Glutamatergic neuron (in vitro differentiated cells): ENCODE results near the gene CUEDC1. TPM values are rescaled to one million over a fixed set of nuclear protein-coding genes. Genes with fewer than 3 reads are reported as not detected.
A peak's percentile ranks its signal among the peaks of the same experiment; 100 is the strongest.

Experiments
- DNase-seq: peaks from one replicate; pipeline ENCODE4 v3.0.0; 2022
- H3K27ac Mint-ChIP-seq: one replicate; pipeline ENCODE4 v1.8.0; 2020; ENCODE audit warnings: mild to moderate bottlenecking, mixed read lengths, inconsistent platforms; ENCODE audit not compliant: unreplicated experiment
- H3K27me3 Mint-ChIP-seq: one replicate; pipeline ENCODE4 v1.8.0; 2020; ENCODE audit warnings: mild to moderate bottlenecking, moderate library complexity, mixed read lengths, inconsistent platforms; ENCODE audit not compliant: unreplicated experiment
- H3K36me3 Mint-ChIP-seq: one replicate; pipeline ENCODE4 v1.8.0; 2020; ENCODE audit warnings: mild to moderate bottlenecking, mixed read lengths, inconsistent platforms; ENCODE audit not compliant: unreplicated experiment
- H3K4me1 Mint-ChIP-seq: one replicate; pipeline ENCODE4 v1.8.0; 2020; ENCODE audit warnings: mild to moderate bottlenecking, low read depth, mixed read lengths, inconsistent platforms; ENCODE audit not compliant: unreplicated experiment
- H3K4me3 Mint-ChIP-seq: one replicate; pipeline ENCODE4 v1.8.0; 2020; ENCODE audit warnings: mild to moderate bottlenecking, mixed read lengths, inconsistent platforms; ENCODE audit not compliant: unreplicated experiment
- H3K9me3 Mint-ChIP-seq: one replicate; pipeline ENCODE4 v1.8.0; 2020; ENCODE audit warnings: mild to moderate bottlenecking, moderate library complexity, mixed read lengths, inconsistent platforms; ENCODE audit not compliant: unreplicated experiment
- total RNA-seq: library from RNA; stranded (reverse); fragmentation: NEBNext Ultra II Directional; extraction: Animal tissue kit (Norgen Biotek cat#: 25700); gene quantifications from one replicate; pipeline ENCODE4 v1.2.1, GENCODE V29; 2021; ENCODE audit not compliant: unreplicated experiment
- TF ChIP-seq, protein P1 (sequence below): fragments of 200-600 bp; sonication (generic); IDR thresholded peaks from one replicate; pipeline ENCODE4 v1.5.0; 2021; ENCODE audit not compliant: partially characterized antibody, unreplicated experiment

The CUEDC1 gene
- total RNA-seq, 1 donor from 2014 or later, result 22.9 TPM

DNA sequence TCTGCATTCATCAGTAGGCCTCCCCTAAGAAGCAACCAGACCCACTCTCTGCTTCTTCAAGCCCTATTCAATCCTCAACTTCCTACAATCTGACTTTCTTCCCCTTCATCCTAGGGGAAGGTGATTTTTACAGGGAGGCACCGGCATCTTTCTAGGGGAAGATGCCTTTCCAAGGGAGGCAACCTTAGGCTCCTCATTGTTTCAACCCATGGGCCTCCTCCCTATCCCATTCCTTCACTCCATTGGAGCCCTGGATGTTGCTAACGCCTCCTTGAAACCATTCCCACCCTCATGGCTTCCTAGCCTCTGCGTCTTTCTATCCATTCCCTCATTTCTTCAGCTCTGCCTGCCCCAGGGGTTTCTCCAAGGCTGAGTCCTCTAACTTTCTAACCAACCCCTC, 2.7 kb upstream of the CUEDC1 start:
- peaks cover 5% of the 10 kb centered on the region for H3K4me1 Mint-ChIP-seq
- no peak for DNase-seq
- TF ChIP-seq, protein P1, sequence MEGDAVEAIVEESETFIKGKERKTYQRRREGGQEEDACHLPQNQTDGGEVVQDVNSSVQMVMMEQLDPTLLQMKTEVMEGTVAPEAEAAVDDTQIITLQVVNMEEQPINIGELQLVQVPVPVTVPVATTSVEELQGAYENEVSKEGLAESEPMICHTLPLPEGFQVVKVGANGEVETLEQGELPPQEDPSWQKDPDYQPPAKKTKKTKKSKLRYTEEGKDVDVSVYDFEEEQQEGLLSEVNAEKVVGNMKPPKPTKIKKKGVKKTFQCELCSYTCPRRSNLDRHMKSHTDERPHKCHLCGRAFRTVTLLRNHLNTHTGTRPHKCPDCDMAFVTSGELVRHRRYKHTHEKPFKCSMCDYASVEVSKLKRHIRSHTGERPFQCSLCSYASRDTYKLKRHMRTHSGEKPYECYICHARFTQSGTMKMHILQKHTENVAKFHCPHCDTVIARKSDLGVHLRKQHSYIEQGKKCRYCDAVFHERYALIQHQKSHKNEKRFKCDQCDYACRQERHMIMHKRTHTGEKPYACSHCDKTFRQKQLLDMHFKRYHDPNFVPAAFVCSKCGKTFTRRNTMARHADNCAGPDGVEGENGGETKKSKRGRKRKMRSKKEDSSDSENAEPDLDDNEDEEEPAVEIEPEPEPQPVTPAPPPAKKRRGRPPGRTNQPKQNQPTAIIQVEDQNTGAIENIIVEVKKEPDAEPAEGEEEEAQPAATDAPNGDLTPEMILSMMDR, result no peak
- H3K9me3 Mint-ChIP-seq, result peaks cover 6% of the 10 kb centered on the region
- H3K4me3 Mint-ChIP-seq, result no peak overlapping the region
- peaks cover 16% of the 10 kb centered on the region for H3K27me3 Mint-ChIP-seq
- no peak overlapping the region for H3K27ac Mint-ChIP-seq
- no peaks in the 10 kb centered on the region for H3K36me3 Mint-ChIP-seq

DNA sequence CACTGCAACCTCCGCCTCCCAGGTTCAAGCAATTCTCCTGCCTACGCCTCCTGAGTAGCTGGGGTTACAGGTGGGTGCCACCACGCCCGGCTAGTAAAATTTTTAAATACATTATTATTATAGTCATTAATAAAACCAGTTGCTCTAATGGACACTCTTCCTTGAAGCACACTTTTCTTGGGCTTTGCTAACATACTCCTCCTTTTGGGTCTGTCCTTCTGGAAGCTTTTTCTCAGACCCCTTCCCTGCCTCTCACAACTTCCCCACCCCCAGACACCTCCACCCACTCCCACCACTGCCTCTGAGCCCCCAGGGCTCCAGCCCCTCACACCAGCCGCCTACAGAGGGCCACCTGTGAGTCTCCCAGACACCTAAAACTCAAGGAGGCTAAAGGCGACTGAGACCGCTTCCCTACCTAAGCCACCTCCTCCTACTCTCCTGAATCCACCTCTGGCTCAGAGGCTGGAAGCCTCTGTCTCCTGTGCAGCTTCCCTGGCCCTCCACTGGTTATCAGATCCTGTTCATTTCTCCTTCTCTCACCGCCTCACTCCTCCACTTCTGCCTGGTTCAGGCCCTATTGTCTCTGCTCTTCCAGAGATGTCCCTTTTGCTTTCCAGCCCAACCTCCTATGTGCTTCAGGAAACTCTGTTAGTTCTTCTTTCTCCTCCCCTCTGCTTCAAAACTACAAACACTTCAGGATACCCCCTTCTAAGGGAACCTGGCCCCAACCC, 2.1 kb upstream of the CUEDC1 start:
- no peak overlapping the region for H3K4me3 Mint-ChIP-seq
- H3K27ac Mint-ChIP-seq, result no peak overlapping the region
- H3K36me3 Mint-ChIP-seq, result no peaks in the 10 kb centered on the region
- no peak for DNase-seq
- H3K4me1 Mint-ChIP-seq, result peaks cover 10% of the 10 kb centered on the region
- H3K27me3 Mint-ChIP-seq, result peaks cover 14% of the 10 kb centered on the region
- peaks cover 6% of the 10 kb centered on the region for H3K9me3 Mint-ChIP-seq
- TF ChIP-seq, protein P1, result no peak

GRCh38 chr17:57956291-57957119, 1.3 kb upstream of the CUEDC1 start:
- no peak for DNase-seq
- Mint-ChIP-seq H3K36me3 (no peaks in the 10 kb centered on the region), H3K27me3 (peaks cover 14% of the 10 kb centered on the region), H3K9me3 (peaks cover 6% of the 10 kb centered on the region), H3K4me3 (peak overlapping the region; percentile 61), H3K4me1 (peaks cover 10% of the 10 kb centered on the region), H3K27ac (no peak overlapping the region)
- TF ChIP-seq, protein P1, result no peak

DNA sequence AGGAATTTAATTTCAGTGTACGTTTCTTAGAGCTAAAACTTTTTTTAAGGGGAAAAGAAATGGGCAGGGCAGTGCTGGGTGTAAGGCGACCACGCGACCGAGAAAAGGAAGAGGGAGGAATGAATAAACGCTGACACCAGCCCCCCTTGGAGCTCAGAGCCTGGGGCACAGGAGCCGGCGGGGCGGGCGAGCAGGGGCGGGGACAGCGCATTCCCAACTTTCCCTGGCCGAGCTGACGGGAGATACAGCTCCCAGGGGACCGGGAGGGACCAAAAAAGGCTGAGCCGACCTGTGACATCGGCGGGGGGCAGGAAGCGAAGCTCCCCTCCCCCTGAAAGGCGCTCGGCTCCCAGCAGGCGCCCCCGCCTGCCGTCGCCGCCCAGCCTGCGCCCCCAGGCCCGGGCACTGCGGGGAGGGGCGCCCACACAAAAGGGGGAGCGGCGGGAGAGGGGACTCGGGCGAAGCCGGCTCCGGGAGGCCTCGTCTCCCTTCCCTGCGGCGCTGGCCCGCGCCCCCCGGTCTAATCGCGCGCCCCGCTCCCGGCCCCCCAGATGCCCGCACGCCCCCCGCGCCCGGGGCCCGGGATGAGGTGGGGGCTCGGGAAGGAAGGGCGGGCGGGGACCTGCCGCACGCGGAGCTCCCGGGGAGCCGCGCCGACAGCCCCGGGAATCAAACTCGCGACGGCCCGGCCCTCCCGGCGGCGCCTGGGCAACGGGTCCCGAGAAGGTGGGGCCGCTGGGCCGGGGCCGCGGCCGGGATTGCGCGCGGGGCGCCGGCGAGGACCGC, 622 bp downstream of the CUEDC1 start:
- H3K27me3 Mint-ChIP-seq, result peaks cover 14% of the 10 kb centered on the region
- DNase-seq, result peak; percentile 71
- H3K9me3 Mint-ChIP-seq, result peaks cover 6% of the 10 kb centered on the region
- H3K27ac Mint-ChIP-seq, result peak overlapping the region; percentile 44
- H3K4me1 Mint-ChIP-seq, result peaks cover 14% of the 10 kb centered on the region
- TF ChIP-seq, protein P1, result no peak
- H3K4me3 Mint-ChIP-seq, result peak overlapping the region; percentile 79
- no peaks in the 10 kb centered on the region for H3K36me3 Mint-ChIP-seq
